GM18526 (cell line): ENCODE data around the gene HMGCS1.

Experiments
- POLR2A ChIP-seq: IDR thresholded peaks from 3 replicates; pipeline ENCODE4 v1.6.1; 2011; ENCODE audit not compliant: insufficient read length; ENCODE audit errors: extremely low read depth

Gene HMGCS1

DNA sequence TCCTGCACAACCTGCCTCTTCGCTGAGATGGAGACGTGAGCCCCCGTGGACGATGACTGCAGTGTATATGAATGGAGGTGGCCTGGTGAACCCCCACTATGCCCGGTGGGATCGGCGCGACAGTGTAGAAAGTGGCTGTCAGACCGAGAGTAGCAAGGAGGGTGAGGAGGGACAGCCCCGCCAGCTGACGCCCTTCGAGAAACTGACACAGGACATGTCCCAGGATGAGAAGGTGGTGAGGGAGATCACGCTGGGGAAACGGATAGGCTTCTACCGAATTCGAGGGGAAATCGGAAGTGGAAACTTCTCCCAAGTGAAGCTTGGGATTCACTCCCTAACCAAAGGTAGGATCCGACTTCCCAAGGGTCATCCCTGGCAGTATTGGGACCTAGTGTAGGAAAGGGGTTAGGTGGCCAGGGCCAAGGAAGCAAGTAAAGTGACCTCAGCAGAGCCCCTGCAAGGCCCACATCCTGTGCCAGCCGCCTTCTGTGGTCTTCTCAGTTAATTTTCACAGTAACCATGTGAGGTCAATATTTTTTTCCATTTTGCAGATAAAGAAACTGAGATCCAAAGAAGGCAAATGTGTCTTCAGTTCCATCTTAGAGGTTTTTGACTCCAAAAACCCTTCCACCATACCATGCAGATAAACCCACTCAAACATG lies 67.4 kb downstream of the HMGCS1 start:
- no peak for TF ChIP-seq POLR2A

DNA sequence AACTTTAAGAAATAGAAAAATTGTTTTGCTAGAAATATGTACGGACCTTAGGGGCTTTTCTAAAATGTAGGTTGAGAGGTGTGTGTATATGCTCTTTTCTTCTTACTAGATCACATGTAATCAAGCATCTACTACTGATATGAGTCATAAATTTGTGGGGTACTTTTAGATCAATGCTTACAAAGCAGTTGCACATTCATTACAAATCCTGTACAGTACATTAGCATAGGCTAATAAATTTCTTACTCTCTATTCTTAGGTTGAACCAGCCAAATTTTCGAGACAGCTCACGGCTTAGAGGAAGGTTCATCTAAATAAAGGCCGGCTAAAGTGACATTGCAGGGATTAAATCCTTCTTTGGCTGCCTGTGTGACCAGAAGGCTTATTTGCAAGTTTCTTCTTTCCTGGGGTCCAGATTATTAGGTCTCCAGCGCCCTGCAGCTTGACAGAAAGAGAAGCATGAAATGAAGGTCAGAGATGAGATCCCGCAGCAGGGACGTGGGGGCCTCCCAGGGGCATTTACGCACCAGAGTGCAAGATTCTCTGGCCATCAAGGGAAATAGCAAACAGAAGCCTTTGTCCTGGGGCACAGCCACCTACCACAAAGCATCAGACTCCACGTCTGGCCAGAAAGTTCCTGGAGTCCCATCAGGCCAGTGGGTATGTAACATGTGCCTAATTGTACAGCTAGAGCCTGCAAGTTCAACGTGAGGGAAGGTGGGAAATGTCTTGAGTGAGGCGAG lies 68.2 kb downstream of the HMGCS1 start:
- no peak for TF ChIP-seq POLR2A

DNA sequence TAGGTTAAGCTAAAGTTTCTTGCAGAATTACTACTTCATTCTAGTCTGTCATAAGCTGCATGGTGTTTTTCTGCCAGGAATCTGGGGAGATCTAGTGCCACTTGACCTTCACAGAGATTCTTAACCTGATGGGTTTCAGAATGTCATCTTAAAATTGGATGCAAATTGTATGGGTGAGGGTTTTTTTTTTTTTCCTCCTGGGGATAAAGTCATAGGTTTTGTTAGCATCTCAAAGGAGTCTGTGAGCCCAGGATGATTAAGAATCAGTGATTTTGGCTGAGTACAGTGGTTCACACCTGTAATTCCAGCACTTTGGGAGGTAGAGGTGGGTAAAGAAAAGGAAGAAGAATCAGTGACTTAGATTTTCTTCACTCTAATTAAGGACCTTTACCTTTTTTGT lies 69.9 kb downstream of the HMGCS1 start:
- no peak for TF ChIP-seq POLR2A

DNA sequence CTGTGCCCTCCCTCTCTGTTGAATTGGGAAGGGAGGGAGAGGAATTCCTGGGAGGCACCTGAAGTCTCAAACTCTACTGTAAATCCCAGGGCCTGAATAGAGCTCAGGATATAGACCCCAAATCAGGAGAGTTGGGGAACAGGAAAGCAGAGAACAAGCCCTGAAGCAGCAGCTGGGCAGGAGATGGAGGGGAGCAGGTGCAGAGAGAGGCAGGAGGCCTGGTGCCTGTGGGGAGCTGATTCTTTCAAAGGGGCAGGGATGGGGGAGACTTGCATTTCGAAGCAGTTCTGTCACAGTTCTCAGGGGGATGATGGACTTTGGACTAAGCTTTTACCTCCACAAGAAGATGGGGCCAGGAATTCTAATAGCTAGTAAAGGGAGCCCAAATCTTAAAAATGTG lies 71.0 kb downstream of the HMGCS1 start:
- TF ChIP-seq POLR2A, result no peak
